OCI-LY1 (cell line): Measurements from ENCODE around the gene ITGB4.

ENCODE experiments used
- H2AFZ ChIP-seq: fragments of 200-600 bp; sonication (generic), shearing (Covaris generic); 2 replicates; pipeline ENCODE4 v1.6.0; 2014; ENCODE audit warnings: antibody characterized with exemption, mild to moderate bottlenecking, low read length
- H3F3A ChIP-seq: fragments of 200-600 bp; sonication (generic), shearing (Covaris generic); 2 replicates; pipeline ENCODE4 v1.6.0; 2014; ENCODE audit warnings: mild to moderate bottlenecking, antibody characterized with exemption, low read length, moderate library complexity; ENCODE audit not compliant: insufficient read depth
- H3K27ac ChIP-seq: fragments of 200-600 bp; sonication (generic); 2 replicates; pipeline ENCODE4 v1.5.1; 2014; ENCODE audit warnings: low read length, mixed run types, mild to moderate bottlenecking, low read depth; ENCODE audit not compliant: poor library complexity, severe bottlenecking
- H3K27me3 ChIP-seq: fragments of 200-600 bp; sonication (generic); 2 replicates; pipeline ENCODE4 v1.6.0; 2014; ENCODE audit warnings: antibody characterized with exemption, mild to moderate bottlenecking, low read length, moderate library complexity; ENCODE audit not compliant: insufficient read depth
- H3K36me3 ChIP-seq: fragments of 200-600 bp; sonication (generic); 2 replicates; pipeline ENCODE4 v1.6.1; 2014; ENCODE audit warnings: mild to moderate bottlenecking, antibody characterized with exemption, low read length, moderate library complexity, mixed read lengths; ENCODE audit not compliant: insufficient read depth
- H3K4me1 ChIP-seq: fragments of 200-600 bp; sonication (generic); 2 replicates; pipeline ENCODE4 v1.5.1; 2014; ENCODE audit warnings: mild to moderate bottlenecking, low read length, moderate library complexity; ENCODE audit not compliant: insufficient read depth, severe bottlenecking
- H3K4me2 ChIP-seq: fragments of 200-600 bp; sonication (generic), shearing (Covaris generic); 2 replicates; pipeline ENCODE4 v1.6.1; 2014; ENCODE audit warnings: low read length
- H3K4me3 ChIP-seq: fragments of 200-600 bp; sonication (generic); 2 replicates; pipeline ENCODE4 v1.5.1; 2014; ENCODE audit warnings: low read length, low read depth, mild to moderate bottlenecking, mixed read lengths; ENCODE audit not compliant: poor library complexity, severe bottlenecking
- H3K79me2 ChIP-seq: fragments of 200-600 bp; shearing (Covaris generic); 2 replicates; pipeline ENCODE4 v1.6.1; 2016; ENCODE audit warnings: mixed run types, low read length, mixed read lengths; ENCODE audit not compliant: insufficient read depth
- H3K9ac ChIP-seq: fragments of 200-600 bp; sonication (generic), shearing (Covaris generic); 2 replicates; pipeline ENCODE4 v1.6.1; 2014; ENCODE audit warnings: mild to moderate bottlenecking, low read length, mixed read lengths
- H3K9me2 ChIP-seq: fragments of 200-600 bp; sonication (generic), shearing (Covaris generic); 2 replicates; pipeline ENCODE4 v1.6.1; 2014; ENCODE audit warnings: low read depth, mild to moderate bottlenecking, low read length, mixed read lengths
- H3K9me3 ChIP-seq: fragments of 200-600 bp; shearing (Covaris generic); 2 replicates; pipeline ENCODE4 v1.6.1; 2014; ENCODE audit warnings: low read length, mixed read lengths
- H4K20me1 ChIP-seq: fragments of 200-600 bp; sonication (generic), shearing (Covaris generic); 2 replicates; pipeline ENCODE4 v1.6.0; 2016; ENCODE audit warnings: mild to moderate bottlenecking, low read length; ENCODE audit not compliant: insufficient read depth
- EZH2 ChIP-seq: fragments of 200-600 bp; sonication (generic), shearing (Covaris generic); IDR thresholded peaks from 2 replicates; pipeline ENCODE4 v1.8.0; 2017; ENCODE audit warnings: borderline replicate concordance, mixed run types, mild to moderate bottlenecking, antibody characterized with exemption, low read length, moderate library complexity, mixed read lengths
- TF ChIP-seq, protein P1 (sequence below): fragments of 200-600 bp; sonication (generic), shearing (Covaris generic); IDR thresholded peaks from 2 replicates; pipeline ENCODE4 v1.5.1; 2017; ENCODE audit warnings: mild to moderate bottlenecking, antibody characterized with exemption, low read length, moderate library complexity, mixed read lengths

ITGB4 gene

DNA sequence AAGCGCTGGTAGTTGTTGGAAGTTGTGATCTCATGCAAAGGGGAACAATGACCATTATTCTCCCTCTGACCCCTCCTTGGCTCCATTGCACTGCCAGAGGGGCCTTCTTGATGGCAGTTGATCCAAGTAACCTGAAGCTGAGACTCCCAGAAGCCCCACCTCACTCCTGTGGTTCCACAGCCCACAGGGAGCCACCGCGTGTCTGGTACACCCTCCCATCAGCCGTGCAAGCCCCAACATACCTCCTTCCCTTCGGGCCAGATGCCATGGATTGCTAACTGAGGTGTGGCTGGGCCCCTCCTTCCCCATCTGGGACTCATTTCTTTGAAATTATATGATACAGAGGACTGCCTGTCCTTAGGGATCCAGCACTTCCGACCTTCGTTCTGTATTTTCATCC is 36.3 kb upstream of the ITGB4 start:
- Histone ChIP-seq H2AFZ (no peak overlapping the region), H3K9me3 (no peaks in the 10 kb centered on the region), H3K27ac (no peak overlapping the region), H3K9ac (no peak overlapping the region), H3K79me2 (0 out of 2 replicates have a peak, but pooled peaks cover 6% of the 10 kb centered on the region), H3F3A (no peaks in the 10 kb centered on the region), H3K27me3 (no peaks in the 10 kb centered on the region), H3K9me2 (no peaks in the 10 kb centered on the region), H3K36me3 (peaks cover 24% of the 10 kb centered on the region; the same call in 1 of the 2 replicates), H4K20me1 (no peaks in the 10 kb centered on the region), H3K4me1 (peaks cover 51% of the 10 kb centered on the region), H3K4me3 (no peak overlapping the region), H3K4me2 (no peak overlapping the region)
- TF ChIP-seq, protein P1, sequence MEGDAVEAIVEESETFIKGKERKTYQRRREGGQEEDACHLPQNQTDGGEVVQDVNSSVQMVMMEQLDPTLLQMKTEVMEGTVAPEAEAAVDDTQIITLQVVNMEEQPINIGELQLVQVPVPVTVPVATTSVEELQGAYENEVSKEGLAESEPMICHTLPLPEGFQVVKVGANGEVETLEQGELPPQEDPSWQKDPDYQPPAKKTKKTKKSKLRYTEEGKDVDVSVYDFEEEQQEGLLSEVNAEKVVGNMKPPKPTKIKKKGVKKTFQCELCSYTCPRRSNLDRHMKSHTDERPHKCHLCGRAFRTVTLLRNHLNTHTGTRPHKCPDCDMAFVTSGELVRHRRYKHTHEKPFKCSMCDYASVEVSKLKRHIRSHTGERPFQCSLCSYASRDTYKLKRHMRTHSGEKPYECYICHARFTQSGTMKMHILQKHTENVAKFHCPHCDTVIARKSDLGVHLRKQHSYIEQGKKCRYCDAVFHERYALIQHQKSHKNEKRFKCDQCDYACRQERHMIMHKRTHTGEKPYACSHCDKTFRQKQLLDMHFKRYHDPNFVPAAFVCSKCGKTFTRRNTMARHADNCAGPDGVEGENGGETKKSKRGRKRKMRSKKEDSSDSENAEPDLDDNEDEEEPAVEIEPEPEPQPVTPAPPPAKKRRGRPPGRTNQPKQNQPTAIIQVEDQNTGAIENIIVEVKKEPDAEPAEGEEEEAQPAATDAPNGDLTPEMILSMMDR: no peak
- TF ChIP-seq EZH2: no peak

GRCh38 chr17:75685499-75685898 is 35.8 kb upstream of the ITGB4 start:
- Histone ChIP-seq H3K79me2 (0 out of 2 replicates have a peak, but pooled peaks cover 6% of the 10 kb centered on the region), H3K9me3 (no peaks in the 10 kb centered on the region), H3K27ac (peak overlapping the region; percentile 93), H3K9ac (no peak overlapping the region), H3K4me1 (peaks cover 54% of the 10 kb centered on the region), H3K4me2 (peak overlapping the region; percentile 36; the same call in 1 of the 2 replicates), H3K36me3 (peaks cover 25% of the 10 kb centered on the region; the same call in 1 of the 2 replicates), H3K9me2 (no peaks in the 10 kb centered on the region), H4K20me1 (no peaks in the 10 kb centered on the region), H3K4me3 (no peak overlapping the region), H3F3A (no peaks in the 10 kb centered on the region), H3K27me3 (no peaks in the 10 kb centered on the region), H2AFZ (no peak overlapping the region)
- no peak for TF ChIP-seq EZH2
- TF ChIP-seq, protein P1: no peak

- Histone ChIP-seq H3K4me3 (peak overlapping the region; percentile 27), H2AFZ (no peak overlapping the region), H3K27ac (peak overlapping the region; percentile 93), H3F3A (no peaks in the 10 kb centered on the region), H3K4me2 (peak overlapping the region; percentile 63), H3K4me1 (peaks cover 54% of the 10 kb centered on the region), H3K36me3 (peaks cover 40% of the 10 kb centered on the region), H4K20me1 (no peaks in the 10 kb centered on the region), H3K79me2 (0 out of 2 replicates have a peak, but pooled peaks cover 6% of the 10 kb centered on the region), H3K27me3 (no peaks in the 10 kb centered on the region), H3K9ac (peak overlapping the region; percentile 45), H3K9me2 (no peaks in the 10 kb centered on the region), H3K9me3 (no peaks in the 10 kb centered on the region)
- no peak for TF ChIP-seq EZH2
Measured at GRCh38 chr17:75688209-75688825, 32.9 kb upstream of the ITGB4 start.
